ENCODE data around the gene LAMC3. TPM values are rescaled to one million over a fixed set of nuclear protein-coding genes. Genes with fewer than 3 reads are reported as not detected.

Gene LAMC3
- total RNA-seq, 1 donor from 2014 or later: 14.2 TPM

DNA sequence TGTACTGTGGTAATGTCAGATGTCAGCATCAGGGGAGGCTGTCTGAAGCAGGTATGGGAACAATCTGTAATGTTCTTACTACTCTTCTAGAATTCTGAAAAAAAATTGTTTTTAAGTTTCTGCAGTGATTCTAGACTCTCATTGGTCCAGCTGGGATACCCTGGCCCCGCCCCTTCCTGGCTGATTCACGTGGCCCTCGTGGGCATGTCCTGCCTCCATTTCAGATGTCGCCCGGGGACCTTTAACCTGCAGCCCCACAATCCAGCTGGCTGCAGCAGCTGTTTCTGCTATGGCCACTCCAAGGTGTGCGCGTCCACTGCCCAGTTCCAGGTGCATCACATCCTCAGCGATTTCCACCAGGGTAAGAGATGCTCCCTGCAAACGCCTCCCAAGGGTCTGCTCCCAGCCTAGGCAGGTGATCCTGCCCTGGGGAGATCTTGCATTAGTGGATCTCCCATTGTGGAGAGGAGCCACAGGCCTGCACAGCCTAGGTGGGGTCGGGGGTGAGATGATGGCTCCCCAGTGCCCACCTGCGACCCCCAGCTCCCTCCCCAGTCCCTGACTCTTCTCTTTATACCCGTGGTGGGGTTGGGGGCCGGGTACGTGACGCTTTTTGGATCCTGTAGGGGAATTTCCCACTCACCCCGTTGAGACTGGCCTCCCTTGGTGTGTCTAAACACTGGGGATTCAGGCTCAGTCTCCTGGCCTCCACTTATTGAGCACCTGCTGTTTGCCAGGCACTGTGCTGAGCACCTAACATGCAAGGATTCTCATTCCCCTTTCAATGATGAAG is 36.5 kb downstream of the LAMC3 start:
- no peak for DNase-seq (ENCODE audit: low spot score)

DNA sequence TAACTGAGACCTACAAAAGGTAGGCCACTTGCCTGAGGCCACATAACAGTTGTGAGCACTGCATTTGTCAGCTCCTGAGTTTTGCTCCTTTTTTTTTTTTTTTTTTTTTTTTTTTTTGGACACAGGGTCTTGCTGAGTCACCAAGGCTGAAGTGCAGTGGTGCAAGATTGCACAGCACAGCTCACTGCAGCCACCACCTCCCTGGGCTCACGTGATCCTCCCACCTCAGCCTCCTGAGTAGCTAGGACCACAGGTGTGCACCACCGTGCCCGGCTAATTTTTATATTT is 37.1 kb downstream of the LAMC3 start:
- DNase-seq (ENCODE audit: low spot score): no peak

DNA sequence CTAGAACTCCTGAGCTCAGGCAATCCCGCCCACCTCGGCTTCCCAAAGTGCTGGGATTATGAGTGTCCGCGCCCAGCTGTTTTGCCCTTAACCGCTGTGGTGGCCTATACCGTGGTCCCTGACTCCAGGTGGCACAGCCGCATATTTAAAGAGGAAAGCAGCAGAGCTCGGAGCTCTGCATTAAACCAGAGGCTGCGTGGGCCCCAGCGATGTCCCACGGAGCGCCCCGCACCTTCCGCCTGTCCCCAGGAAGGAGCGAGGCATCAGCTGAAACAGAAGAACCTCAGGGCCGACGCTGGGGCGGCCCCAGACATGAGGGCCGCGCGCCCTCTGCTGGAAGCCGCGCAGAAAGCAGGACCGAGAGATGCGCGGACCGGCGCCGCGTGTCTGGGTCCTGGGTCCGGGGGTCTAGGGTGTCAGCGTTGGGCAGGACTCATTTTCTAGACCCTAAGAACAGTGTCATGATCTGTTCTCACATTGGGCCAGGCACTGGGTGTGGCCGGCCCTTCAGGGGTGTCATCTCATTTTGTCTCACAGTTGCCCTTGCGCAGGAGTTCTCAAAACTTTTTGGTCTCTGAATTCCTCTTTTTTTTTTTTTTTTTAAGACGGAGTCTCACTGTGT is 37.7 kb downstream of the LAMC3 start:
- DNase-seq (ENCODE audit: low spot score): peak; percentile 68

DNA sequence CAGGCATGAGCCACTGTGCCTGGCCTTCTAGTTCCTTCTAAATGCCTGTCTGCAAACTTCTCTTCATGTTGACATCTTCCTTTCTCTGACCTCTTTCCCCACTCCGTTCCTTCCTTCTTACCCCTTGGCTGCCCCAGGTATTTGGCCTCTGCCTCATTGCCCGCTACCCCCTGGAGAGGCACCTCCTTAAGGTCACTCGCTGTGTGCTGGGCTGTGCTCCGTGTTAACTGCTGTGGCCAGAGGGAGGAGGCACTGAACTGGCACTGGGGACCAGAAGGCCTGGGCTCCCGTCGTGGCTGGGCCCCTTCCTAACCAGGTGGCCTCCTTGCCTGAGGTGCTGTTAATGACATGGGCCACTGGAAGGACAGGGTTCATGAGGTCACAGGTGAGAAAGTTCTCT is 39.4 kb downstream of the LAMC3 start:
- no peak for DNase-seq (ENCODE audit: low spot score)

DNA sequence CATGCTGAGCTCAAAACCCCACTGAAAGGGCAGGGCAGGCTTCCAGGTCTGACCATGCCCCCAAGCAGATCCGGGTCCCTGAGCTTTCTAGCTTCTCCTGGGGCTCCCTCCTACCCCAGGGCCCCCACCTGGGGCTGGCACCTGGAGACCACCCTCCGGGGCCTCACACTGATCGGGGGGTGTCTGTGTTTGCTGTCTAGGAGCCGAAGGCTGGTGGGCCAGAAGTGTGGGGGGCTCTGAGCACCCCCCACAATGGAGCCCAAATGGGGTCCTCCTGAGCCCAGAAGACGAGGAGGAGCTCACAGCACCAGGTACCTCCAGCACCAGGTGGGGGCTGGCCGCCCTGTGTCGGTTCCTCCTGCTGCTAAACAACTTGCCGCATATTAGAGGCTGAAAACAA is 39.8 kb downstream of the LAMC3 start:
- no peak for DNase-seq (ENCODE audit: low spot score)

DNA sequence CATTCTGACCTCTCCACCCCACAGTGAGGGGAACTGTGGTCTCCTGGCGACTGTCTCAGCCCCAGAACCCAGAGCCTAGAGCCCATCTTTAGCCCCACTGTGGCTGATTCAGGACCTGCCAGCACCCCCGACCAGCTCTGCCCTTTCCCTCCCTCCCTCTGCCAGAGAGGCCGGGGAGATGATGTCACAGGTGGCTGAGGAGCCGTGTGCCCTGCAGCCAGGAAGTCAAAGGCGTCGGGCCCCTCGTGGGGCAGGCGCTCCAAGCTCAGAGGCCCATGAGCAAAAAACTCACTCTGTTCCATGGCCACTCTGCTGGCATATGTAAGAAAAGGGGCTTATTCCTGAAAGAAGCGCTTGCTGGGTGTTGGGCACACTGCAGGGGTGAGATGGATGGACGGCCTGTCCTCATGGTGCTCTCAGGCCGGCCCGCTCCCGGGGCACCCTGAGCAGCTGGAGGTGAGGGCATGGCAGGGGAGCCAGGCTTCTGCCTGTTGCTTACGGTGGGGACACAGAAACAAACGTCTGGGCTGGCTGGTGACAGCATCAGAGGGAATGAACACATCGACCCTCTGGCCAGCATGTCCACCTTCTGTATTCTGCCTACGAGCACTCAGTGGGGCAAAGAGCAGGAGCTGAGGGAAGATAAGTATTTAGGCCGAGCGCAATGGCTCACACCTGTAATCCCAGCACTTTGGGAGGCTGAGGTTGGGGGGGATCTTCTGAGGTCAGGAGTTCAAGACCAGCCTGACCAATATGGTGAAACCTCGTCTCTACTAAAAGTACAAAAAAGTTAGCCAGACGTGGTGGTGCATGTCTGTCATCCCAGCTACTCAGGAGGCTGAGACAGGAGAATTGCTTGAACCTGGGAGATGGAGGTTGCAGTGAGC is 41.1 kb downstream of the LAMC3 start:
- DNase-seq (ENCODE audit: low spot score): no peak

DNA sequence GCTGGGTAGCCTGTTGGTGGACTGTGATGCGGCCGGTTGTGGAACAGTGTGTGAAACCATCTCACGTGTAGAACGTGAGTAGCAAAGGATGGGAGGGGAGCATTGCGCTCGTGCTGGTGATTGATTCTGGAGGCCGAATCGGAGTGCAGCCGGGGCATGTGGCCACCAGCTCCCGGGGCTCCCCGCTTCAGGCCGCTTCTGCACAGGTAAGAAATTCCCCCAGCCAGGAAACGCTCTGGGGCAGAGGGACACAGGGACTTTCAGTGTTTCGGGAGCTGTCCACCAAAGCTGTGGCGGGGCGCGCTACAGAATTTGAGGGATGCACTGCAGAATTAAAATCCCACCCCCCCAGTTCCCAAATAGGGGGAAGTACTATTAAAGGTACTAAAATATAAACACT is 41.9 kb downstream of the LAMC3 start:
- DNase-seq (ENCODE audit: low spot score): no peak

DNA sequence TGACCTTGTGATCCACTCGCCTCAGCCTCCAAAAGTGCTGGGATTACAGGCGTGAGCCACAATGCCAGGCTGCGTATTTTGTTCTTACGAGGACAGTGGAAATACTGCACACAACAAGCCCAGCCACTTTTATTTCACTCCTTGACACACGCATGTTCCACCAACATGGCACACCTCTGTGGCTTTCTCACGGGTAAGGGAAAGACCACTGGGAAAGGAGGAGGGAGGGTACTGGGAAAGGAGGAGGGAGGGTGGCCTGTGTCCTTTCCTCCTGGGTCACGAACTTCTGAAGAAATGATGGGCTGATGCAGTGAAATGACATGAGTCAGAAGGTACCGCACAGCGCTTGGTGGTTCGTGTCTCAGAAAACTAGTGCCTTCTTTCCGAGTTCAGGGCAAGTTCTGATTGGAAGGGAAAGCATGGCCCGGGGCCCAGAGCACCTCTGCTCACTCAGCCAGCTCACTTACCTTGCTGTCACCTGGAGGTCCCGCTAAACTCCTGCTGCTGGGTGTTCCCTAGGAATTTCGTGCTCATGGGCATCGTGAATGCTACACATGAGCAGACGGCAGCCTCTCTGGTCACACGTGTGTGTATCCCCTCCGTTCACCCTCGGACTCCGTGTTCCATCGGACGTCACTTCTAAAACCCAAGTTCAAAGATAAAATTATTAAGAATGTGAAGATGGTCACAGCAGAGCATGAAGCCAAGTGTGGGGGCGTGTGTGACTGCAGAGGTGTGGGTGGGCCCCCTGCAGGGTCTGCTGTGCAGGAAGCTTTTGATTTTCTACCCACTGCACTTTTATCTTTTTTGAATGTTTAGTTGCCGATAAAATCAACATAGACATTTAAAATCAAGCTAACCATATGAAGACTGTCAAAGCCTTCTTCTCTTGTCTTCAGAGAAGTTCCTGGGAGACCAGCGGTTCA is 42.9 kb downstream of the LAMC3 start:
- DNase-seq (ENCODE audit: low spot score): no peak

DNA sequence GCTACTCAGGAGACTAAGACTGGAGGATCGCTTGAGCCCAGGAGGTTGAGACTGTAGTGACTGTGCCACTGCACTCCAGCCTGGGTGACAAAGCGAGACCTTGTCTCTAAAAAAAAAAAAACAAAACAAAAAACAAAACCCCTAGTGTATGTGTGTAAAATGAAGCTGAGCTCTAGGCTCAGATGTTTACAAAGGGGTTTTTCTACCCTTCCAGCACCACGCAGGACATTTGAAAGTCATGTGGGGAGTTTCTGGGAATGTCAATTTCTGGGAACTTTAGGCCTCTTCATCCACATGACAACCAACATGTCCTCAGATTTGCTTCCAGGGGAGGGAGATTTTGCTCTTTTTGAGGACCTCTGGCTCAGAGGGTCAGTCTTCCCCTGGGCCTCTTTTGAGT is 44.9 kb downstream of the LAMC3 start:
- DNase-seq (ENCODE audit: low spot score): no peak

DNA sequence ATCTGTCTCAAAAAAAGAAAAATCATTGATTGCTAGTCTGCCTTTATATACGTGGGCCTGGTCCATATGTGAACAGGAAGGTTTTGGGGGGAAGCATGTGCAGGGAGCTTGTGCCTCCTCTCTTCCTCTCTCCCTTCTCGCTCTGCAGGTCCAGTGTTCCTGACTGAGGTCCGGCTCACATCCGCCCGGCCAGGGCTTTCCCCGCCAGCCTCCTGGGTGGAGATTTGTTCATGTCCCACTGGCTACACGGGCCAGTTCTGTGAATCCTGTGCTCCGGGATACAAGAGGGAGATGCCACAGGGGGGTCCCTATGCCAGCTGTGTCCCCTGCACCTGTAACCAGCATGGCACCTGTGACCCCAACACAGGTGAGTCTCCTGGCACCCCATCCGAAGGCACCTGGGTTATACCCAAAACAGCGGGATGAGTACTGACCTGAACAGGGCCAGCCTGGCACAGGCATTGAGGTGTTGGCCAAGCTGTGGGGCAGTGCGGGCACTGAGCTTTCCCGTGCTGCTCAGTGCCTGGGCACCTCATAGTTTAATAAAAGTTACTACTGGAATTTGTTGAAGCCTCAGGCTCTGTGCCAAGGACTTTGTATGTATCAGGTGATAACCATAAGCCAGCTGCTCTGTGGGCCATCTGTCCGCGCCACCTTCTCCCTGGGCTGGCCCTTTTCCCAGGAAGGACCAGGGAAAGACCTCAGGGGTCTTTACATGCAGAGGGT is 48.0 kb downstream of the LAMC3 start:
- DNase-seq (ENCODE audit: low spot score): no peak

DNA sequence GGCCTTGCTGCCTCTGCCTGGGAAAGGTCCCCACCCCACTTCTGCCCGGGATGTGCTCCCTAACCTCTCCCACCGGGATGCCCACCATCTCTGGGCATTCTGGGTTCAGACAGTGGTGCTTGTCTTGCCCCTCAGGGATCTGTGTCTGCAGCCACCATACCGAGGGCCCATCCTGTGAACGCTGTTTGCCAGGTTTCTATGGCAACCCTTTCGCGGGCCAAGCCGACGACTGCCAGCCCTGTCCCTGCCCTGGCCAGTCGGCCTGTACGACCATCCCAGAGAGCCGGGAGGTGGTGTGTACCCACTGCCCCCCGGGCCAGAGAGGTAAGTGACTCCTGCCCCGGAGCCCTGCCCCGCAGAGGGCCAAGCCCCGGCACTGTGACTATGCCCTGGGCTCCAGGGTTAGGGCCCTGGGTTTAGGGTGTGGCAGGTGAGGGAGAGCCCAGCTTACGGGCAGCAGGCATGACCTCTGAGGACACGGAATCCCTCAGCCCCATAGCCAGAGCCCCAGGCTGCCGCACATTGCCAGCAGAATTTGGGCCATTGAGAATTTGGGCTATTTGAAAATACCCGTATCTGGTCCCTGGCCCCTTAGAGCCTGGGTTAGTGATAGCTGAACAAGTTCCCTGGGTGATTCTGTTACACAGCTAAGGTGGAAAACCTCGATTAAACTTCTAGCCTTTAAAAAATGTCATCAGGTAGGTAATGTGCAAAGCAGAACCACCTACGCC is 52.1 kb downstream of the LAMC3 start:
- no peak for DNase-seq (ENCODE audit: low spot score)

DNA sequence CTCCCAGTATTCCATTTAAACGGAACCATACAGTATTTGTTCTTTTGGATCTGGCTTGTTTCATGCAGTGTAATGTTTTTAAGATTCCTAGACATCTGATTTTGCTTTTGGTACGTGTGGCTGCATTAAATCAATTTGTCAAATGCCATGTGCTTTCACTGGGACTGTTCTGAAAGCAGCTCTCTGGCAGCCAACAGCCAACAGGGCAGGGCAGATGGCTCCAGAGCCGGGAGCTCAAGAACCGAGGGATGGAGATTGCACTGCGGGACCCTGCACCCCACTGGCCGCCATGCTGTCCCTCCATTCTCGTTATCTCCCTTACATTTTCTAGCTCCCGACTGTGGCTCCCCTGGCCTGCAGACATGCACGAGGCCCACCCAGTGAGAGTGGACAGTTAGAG is 54.0 kb downstream of the LAMC3 start:
- no peak for DNase-seq (ENCODE audit: low spot score)

DNA sequence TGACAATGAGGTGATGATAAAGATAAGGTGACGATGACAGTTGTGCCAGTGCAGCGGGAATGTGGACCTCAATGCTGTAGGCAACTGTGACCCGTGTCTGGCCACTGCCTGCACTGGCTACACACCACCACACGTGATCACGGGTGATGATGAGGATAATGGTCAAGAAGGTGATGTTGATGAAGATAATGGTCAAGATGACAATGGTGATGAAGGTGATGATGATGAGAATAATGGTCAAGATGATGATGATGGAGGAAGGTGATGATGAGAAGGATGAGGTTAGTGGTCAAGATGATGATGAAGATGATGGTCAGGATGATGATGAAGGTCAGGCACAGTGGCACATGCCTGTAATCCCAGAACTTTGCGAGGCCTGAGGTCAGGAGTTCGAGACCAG is 56.6 kb downstream of the LAMC3 start:
- DNase-seq (ENCODE audit: low spot score): no peak

DNA sequence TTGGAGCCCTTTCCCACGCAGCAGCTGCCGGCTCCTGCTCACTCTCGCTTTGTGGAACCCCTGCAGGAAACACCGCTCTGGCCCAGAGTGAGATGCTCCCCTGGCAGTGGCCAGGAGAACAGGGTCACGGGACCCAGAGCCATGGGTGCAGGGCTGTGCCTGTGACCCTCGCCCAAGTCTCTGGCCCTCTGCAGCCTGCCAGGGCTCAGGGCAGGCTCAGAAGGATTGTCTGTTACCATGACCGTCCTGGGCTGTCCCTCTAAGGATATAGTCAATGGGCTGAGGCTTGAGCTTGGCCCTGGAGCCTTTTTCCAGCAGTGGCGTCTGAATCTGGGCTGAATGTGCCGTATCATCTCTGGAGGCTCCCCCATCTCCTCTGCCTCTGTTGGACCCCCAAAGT is 58.7 kb downstream of the LAMC3 start:
- no peak for DNase-seq (ENCODE audit: low spot score)

DNA sequence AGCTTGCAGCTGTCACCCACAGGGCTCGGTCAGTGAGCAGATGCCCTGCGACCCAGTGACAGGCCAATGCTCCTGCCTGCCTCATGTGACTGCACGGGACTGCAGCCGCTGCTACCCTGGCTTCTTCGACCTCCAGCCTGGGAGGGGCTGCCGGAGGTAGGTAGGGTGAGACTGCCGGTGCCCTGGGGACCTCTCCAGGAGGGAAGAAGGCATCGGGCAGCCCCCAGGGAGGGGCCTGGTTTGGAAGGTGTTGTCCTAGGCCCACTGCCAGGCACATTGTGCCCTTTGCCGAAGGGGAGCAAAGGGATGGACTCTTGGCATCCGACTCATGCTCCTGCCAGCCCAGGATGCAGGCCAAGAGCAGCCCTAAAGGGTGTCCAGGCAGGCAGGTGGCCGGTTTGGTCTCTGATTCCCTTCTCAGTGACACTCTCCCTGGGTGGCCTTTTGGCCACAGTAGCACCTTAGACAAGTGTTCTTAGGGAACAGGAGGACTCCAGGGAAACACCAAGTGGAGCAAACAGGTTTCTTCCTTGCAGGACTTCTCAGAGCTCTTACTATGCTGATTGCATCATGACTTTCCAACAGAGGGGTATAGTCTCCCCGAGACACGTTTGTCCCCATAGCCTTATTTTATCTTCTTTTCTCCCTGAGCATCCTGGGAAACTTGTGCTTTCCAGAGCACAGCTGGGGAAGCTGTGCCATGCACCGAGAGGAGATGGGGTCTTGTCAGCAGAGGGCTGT is 59.3 kb downstream of the LAMC3 start:
- DNase-seq (ENCODE audit: low spot score): no peak

DNA sequence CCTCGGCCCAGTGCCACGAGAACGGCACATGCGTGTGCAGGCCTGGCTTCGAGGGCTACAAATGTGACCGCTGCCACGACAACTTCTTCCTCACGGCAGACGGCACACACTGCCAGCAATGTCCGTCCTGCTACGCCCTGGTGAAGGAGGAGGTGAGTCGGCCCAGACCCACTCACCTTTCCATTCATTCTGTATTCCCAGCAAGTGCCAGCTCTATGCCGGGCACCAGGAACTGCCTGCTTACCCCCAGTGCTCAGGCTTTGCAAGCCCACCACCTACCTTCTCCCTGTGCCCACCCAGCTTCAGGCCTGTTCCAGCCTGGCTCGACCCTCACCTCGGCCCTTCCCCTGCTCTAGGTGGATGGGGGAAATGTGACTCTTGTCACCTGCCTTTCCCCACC is 60.7 kb downstream of the LAMC3 start:
- DNase-seq (ENCODE audit: low spot score): no peak

DNA sequence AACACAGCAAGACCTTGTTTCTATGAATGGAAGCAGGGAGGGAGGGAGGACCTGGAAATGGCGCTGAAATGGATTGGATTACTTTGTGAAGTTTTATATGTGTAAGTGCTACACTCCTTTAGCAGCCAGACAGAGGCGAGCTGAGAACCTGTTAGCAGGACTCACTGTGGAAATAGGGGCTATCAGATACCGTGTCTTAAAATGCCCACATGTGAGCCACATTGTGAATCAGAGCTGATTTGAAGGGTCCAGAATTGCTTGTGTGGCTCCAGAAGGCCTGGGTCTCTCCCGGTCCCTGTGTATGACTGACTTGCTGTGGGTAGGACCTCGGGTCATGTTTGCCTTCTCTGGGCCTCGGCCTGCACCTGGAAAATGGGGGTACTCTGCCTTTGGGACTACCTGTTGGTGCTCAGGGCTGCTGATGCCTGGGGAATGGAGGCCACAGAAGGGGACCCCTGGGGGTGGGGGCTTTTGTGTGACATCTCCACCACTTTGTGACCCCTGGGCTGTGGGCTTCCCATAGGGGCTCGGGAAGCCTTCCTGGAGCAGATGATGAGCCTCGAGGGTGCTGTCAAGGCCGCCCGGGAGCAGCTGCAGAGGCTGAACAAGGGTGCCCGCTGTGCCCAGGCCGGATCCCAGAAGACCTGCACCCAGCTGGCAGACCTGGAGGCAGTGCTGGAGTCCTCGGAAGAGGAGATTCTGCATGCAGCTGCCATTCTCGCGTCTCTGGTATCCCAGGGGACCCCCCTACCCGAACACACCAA is 63.3 kb downstream of the LAMC3 start:
- DNase-seq (ENCODE audit: low spot score): no peak

DNA sequence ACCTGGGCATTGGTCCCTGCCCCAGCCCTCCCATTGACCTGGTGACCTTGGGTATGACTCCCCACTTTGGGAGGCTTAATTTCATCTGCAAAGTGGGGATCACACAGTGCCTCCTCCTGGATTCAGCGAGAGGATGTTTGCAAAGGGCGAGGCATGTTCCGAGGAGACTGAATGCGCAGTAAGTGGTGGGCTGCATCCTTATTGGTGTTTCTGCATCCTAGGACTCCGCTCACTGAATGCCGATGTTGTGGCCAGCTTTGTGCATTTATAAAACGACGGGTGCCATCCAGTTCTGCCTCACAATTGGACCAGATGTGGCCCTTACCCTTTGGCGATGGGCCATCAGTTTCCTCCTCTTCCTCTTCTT is 63.9 kb downstream of the LAMC3 start:
- no peak for DNase-seq (ENCODE audit: low spot score)
